IPS DF 4.7 (cell line): ENCODE results near the gene TMCO5A.

ENCODE experiments used
- DNase-seq: peaks from one replicate; pipeline ENCODE4 v3.0.0-alpha.2; 2013; ENCODE audit warnings: low spot score; ENCODE audit errors: extremely low read depth

TMCO5A gene

DNA sequence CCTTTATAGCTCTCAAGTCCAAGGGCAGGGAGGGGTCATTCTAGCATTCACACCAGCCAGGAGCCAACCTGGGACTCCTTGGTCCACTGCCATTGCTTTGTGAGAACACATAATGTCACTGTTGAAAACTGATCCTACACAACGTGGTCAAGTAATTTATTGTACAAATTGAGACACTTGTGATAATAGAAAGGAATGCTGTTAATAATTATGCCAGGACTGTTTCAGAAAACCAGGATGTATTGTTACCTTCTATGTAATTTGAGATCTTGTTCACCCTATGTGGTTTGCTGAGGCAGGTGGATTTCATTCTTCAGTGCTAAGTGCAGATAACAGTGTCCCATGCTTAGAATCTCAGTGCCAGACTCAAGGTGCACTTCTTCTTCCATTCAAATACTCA lies 33.3 kb downstream of the TMCO5A start:
- DNase-seq = no peak

- DNase-seq = no peak
Observed at GRCh38 chr15:37973856-37974255, 39.4 kb downstream of the TMCO5A start.

DNA sequence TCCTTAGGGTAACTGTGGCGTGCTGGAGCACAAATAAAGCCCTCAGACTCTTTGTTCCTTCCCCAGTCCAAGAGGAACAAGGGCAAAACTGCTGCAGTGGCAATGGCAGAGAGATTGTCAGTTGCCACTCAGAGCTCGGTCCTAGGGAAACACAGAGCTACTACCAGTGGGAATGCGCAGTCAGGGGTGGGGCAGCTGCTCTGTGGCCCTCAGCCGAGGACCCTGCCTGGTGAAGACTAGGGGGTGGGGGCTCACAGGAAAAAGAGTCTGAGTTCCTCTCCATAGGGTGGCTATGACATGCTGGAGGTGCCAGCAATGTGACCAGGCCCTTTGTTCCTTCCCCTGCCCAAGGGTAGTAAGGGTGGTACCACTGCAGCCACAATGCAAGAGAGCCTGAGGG lies 43.8 kb downstream of the TMCO5A start:
- no peak for DNase-seq

GRCh38 chr15:37979671-37980409 lies 45.4 kb downstream of the TMCO5A start:
- no peak for DNase-seq

DNA sequence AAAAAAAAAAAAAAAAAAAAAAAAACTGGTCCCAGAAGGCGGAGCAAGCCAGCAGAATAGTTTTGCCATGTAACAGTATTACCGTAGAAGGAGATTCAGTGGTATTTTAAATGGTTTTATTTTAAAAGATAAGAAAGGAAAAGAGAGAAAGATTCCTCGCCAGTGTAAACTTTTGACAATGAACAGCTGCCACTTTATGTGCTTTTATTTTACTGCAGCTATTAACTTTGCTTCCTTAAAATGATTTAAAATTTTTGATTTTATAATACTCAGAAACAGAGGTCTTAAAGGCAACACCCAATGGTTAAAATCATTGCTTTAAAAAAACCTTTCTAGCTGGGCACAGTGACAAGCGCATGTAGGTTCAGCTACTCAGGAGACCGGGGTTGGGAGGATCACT lies 46.8 kb downstream of the TMCO5A start:
- DNase-seq = no peak

DNA sequence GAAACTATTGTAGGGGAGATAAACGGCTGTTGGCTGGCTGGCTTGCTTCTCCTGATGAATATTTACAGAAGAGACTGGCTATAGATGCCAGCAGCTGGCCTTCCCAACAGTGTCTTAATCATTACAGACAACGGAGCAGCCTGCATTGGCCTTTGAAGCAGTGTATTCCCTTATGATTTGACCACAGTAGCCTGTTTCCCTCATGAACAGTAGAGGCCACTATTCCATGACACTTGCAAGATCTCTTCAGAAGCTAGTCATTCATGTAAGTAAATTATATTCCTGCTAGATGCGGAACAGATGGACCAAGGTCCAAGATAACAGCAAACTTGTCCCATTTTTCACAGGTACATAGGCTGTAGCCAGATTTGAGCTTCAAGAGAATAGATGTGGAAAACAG lies 47.3 kb downstream of the TMCO5A start:
- DNase-seq = no peak

- no peak for DNase-seq
Observed at GRCh38 chr15:37984368-37984767, 49.9 kb downstream of the TMCO5A start.

- DNase-seq = no peak
Observed at GRCh38 chr15:37995461-37996347, 61.3 kb downstream of the TMCO5A start.
